HL-60/S4 treated with phorbol 12-myristate 13-acetate at 8.2 ng/mL for 4 days and 3 days (cell line): Measurements from ENCODE around the gene CAPZB.
"Not testable (repeated sequence)": the region's sequence is repeated elsewhere in the genome, so short reads cannot be mapped to it uniquely, and the experiment has no call there.

Source experiments
- in situ Hi-C: fragments of 300-500 bp; cut with MboI; formaldehyde crosslinking; loops from 2 replicates; pipeline ENCODE4 v1.15.0; 2022; ENCODE audit warnings: low sequenced_read_pairs

The CAPZB gene

GRCh38 chr1:19315378-19316198 is 169.8 kb downstream of the CAPZB start:
- in situ Hi-C loops = no loop called here

GRCh38 chr1:19313961-19314882 is 171.1 kb downstream of the CAPZB start:
- in situ Hi-C loops = no loop called here

GRCh38 chr1:19313636-19313959 is 171.7 kb downstream of the CAPZB start:
- in situ Hi-C loops = no loop called here

- in situ Hi-C loops = no loop called here
Measured at GRCh38 chr1:19312782-19313635, 172.3 kb downstream of the CAPZB start.

- in situ Hi-C loops = no loop called here
Measured at GRCh38 chr1:19311931-19312781, 173.2 kb downstream of the CAPZB start, which contains the start of the genes AKR7A2 and SLC66A1. Gene AKR7A2, minus strand, starts transcription at chr1:19312144. Its CDS starts 20 bp downstream, at chr1:19312124. Gene SLC66A1, plus strand, starts transcription at chr1:19312326. Its CDS starts 5,352 bp downstream, at chr1:19317678.

GRCh38 chr1:19311503-19311930 is 173.8 kb downstream of the CAPZB start:
- in situ Hi-C loops = no loop called here

GRCh38 chr1:19310720-19311502 is 174.4 kb downstream of the CAPZB start:
- in situ Hi-C loops = no loop called here

GRCh38 chr1:19310061-19310460 is 175.3 kb downstream of the CAPZB start:
- in situ Hi-C loops = no loop called here

- in situ Hi-C loops = no loop called here
Measured at GRCh38 chr1:19309123-19309813, 176.1 kb downstream of the CAPZB start.

- in situ Hi-C loops = no loop called here
Measured at GRCh38 chr1:19308509-19308907, 176.8 kb downstream of the CAPZB start.

GRCh38 chr1:19307794-19308508 is 177.4 kb downstream of the CAPZB start:
- in situ Hi-C loops = no loop called here

GRCh38 chr1:19306941-19307340 is 178.4 kb downstream of the CAPZB start:
- in situ Hi-C loops = no loop called here

- in situ Hi-C loops = no loop called here
Measured at GRCh38 chr1:19305880-19306279, 179.5 kb downstream of the CAPZB start.

- in situ Hi-C loops = not testable (repeated sequence)
Measured at GRCh38 chr1:19304081-19304480, 181.3 kb downstream of the CAPZB start.

GRCh38 chr1:19300211-19300610 is 185.1 kb downstream of the CAPZB start:
- in situ Hi-C loops = no loop called here

GRCh38 chr1:19294638-19295037 is 190.7 kb downstream of the CAPZB start:
- in situ Hi-C loops = no loop called here

- in situ Hi-C loops = no loop called here
Measured at GRCh38 chr1:19289244-19289643, 196.1 kb downstream of the CAPZB start.
